Calu3 (cell line): ENCODE data around the gene KRTAP25-1. TPM values are rescaled to one million over a fixed set of nuclear protein-coding genes. Genes with fewer than 3 reads are reported as not detected.

Source experiments
- BruUV-seq: library from RNA; stranded (reverse); fragments of 400-500 nt; replicated peaks from 2 replicates; lab custom pipeline; 2021; lab: Mats Ljungman, UMichigan
- CTCF ChIA-PET: fragments of 300-600 bp; sonication (Branson Sonifier 250); formaldehyde crosslinking; loops from one replicate; lab custom pipeline; 2022; ENCODE audit warnings: antibody characterized with exemption; lab: Charles Lee
- DNase-seq: peaks from one replicate; pipeline ENCODE4 v3.0.0; 2022
- H3K27ac Mint-ChIP-seq: one replicate; pipeline ENCODE4 v1.8.0; 2022; ENCODE audit warnings: mixed read lengths; ENCODE audit not compliant: unreplicated experiment
- H3K27me3 Mint-ChIP-seq: one replicate; pipeline ENCODE4 v1.8.0; 2022; ENCODE audit warnings: mixed read lengths; ENCODE audit not compliant: unreplicated experiment
- H3K36me3 Mint-ChIP-seq: one replicate; pipeline ENCODE4 v1.8.0; 2022; ENCODE audit warnings: mild to moderate bottlenecking, moderate library complexity, mixed read lengths; ENCODE audit not compliant: insufficient read depth, unreplicated experiment
- H3K4me1 Mint-ChIP-seq: one replicate; pipeline ENCODE4 v1.8.0; 2022; ENCODE audit warnings: mild to moderate bottlenecking, low read depth, mixed read lengths; ENCODE audit not compliant: unreplicated experiment
- H3K4me3 Mint-ChIP-seq: one replicate; pipeline ENCODE4 v1.8.0; 2022; ENCODE audit warnings: mild to moderate bottlenecking, low read depth, moderate library complexity, mixed read lengths; ENCODE audit not compliant: unreplicated experiment
- H3K9me3 Mint-ChIP-seq: one replicate; pipeline ENCODE4 v1.8.0; 2022; ENCODE audit warnings: low read depth, mixed read lengths; ENCODE audit not compliant: unreplicated experiment
- CTCF ChIP-seq: fragments of 200-600 bp; IDR thresholded peaks from one replicate; pipeline ENCODE4 v1.8.0; 2022; ENCODE audit warnings: antibody characterized with exemption; ENCODE audit not compliant: unreplicated experiment
- intact Hi-C: fragments of 100-400 bp; cut with micrococcal nuclease; formaldehyde crosslinking; loops from one replicate; pipeline ENCODE4 v1.10.0; 2022; ENCODE audit not compliant: unreplicated experiment
- total RNA-seq: library from RNA; stranded (reverse); gene quantifications from 2 replicates; pipeline ENCODE4 v1.2.3, GENCODE V29; 2022

KRTAP25-1 gene
- total RNA-seq, 1 experiment from 2014 or later: not detected

DNA sequence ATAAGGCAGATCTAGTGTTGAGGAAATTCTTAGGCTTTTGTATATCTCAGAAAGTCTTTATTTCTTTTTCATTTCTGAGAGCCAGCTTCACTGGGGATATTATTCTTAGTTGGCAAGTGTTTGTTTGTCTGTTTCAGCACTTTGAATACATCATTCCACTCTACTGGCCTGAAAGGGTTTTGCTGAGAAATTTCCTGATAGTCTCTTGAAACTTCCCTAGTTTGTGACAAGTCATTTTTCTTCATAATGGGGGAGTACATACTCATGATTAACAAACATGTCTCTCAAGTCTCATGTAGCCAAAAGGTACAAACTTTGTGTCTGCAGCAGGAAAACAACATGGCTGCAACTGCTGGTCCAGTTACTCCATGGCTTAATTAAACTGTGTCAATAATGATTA is 37.1 kb upstream of the KRTAP25-1 start:
- no TSS peak for BruUV-seq
- CTCF ChIA-PET: no interaction called here
- no peaks in the 10 kb centered on the region for H3K27me3 Mint-ChIP-seq
- no peaks in the 10 kb centered on the region for H3K36me3 Mint-ChIP-seq
- no peak for TF ChIP-seq CTCF
- H3K4me3 Mint-ChIP-seq: no peak overlapping the region
- DNase-seq: no peak
- H3K4me1 Mint-ChIP-seq: no peaks in the 10 kb centered on the region
- intact Hi-C loops: no loop called here
- no peaks in the 10 kb centered on the region for H3K9me3 Mint-ChIP-seq
- no peak overlapping the region for H3K27ac Mint-ChIP-seq

DNA sequence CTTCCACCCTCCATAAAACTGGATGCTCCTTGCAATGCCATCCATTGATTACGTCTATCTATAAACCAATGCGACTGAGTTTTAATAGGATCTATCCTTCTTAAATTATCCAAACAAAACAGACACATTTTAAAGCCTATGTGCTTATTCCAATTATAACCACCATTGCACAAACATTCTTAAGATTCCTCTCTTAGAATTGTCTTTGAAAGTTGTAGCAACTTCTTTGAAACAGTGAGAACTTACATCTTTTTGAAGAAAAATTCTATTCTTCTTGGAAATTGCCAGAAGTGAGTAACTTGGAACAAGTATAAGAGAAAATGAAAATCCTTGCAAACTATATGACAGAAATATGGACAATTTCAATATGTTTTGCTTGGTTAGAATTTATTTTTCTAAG is 30.9 kb upstream of the KRTAP25-1 start, which contains the start of gene KRTAP26-1:
KRTAP26-1 (minus strand) TSS at position 101 of the 400 bp plus-strand sequence. CDS start 280 bp downstream, outside the sequence.
- no peak for TF ChIP-seq CTCF
- CTCF ChIA-PET: no interaction called here
- Mint-ChIP-seq H3K4me1 (no peaks in the 10 kb centered on the region), H3K9me3 (no peaks in the 10 kb centered on the region), H3K4me3 (no peak within 1 kb of the TSS), H3K27me3 (peaks cover 8% of the 10 kb centered on the region), H3K36me3 (no peaks in the 10 kb centered on the region), H3K27ac (no peak within 1 kb of the TSS)
- no TSS peak for BruUV-seq
- intact Hi-C loops: no loop called here
- no peak for DNase-seq

DNA sequence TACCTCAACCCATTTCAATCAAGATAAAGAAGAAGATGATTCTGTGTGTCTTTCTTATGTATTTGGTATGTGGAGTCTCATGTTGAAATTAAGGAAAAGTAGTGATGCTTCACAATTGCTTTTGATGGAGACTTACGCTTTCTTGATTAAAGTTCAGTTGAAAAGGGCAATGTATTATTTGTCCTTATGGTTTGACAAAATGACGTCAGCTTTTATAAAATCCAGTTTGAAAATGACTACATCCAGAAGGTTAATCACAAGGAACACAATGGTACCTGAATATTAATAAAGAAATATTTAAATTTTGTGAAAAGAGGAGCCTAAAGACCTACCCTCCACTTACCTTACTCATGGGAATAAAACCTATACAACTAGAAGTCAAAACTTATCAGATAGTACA is 26.4 kb upstream of the KRTAP25-1 start:
- Mint-ChIP-seq H3K4me1 (no peaks in the 10 kb centered on the region), H3K36me3 (no peaks in the 10 kb centered on the region), H3K9me3 (no peaks in the 10 kb centered on the region), H3K27me3 (peaks cover 8% of the 10 kb centered on the region), H3K4me3 (no peak overlapping the region), H3K27ac (no peak overlapping the region)
- BruUV-seq: no TSS peak
- TF ChIP-seq CTCF: no peak
- intact Hi-C loops: no loop called here
- CTCF ChIA-PET: no interaction called here
- no peak for DNase-seq

DNA sequence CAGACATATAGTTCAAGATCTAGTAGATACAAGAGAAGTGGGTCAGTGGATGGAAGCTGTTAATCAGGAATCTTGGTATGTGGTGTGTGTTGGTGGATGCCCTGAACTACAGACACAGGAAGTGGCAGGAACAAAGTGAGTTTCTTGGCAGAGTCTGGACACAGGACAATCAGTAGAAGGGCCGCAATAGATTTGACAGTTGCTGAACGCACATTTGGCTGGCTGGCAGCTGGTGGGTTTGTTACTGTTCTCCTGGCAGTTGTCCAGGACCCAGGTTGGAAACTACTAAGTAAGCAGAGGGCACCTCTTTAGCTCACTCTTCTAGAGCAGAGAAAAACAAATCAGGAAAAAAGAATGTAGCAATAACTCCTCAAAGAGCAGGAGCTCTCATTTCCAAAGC is 17.6 kb upstream of the KRTAP25-1 start:
- Mint-ChIP-seq H3K27ac (no peak overlapping the region), H3K9me3 (no peaks in the 10 kb centered on the region), H3K4me3 (no peak overlapping the region), H3K36me3 (no peaks in the 10 kb centered on the region), H3K4me1 (no peaks in the 10 kb centered on the region), H3K27me3 (no peaks in the 10 kb centered on the region)
- CTCF ChIA-PET: interaction anchor here (0.6 kb wide), 1 partner anchor 149 kb away, joined by 6 read pairs; no protein-coding TSS in a partner anchor
- intact Hi-C loops: no loop called here
- BruUV-seq: no TSS peak
- no peak for TF ChIP-seq CTCF
- no peak for DNase-seq
